HG03064 (cell line): ENCODE data around the gene SPATS1.
"Not testable (repeated sequence)": the region's sequence is repeated elsewhere in the genome, so short reads cannot be mapped to it uniquely, and the experiment has no call there.

ENCODE experiments used
- ATAC-seq: cut with Tn5 transposase; IDR thresholded peaks from one replicate; pipeline ENCODE4 v1.9.1; 2021; ENCODE audit warnings: low read depth; ENCODE audit not compliant: unreplicated experiment

The SPATS1 gene

GRCh38 chr6:44339763-44340625, 2.5 kb upstream of the SPATS1 start:
- ATAC-seq: no peak

- ATAC-seq: no peak
Measured at GRCh38 chr6:44341095-44341890, 1.2 kb upstream of the SPATS1 start.

GRCh38 chr6:44342052-44342451, 398 bp upstream of the SPATS1 start:
- ATAC-seq: no peak

GRCh38 chr6:44346818-44347217, 4.4 kb downstream of the SPATS1 start:
- ATAC-seq: not testable (repeated sequence)

- no peak for ATAC-seq
Measured at GRCh38 chr6:44349904-44350649, 7.6 kb downstream of the SPATS1 start.

- not testable (repeated sequence) for ATAC-seq
Measured at GRCh38 chr6:44350650-44350994, 8.2 kb downstream of the SPATS1 start.

- ATAC-seq: no peak
Measured at GRCh38 chr6:44352259-44352658, 9.8 kb downstream of the SPATS1 start.

- no peak for ATAC-seq
Measured at GRCh38 chr6:44353336-44353735, 10.9 kb downstream of the SPATS1 start.

GRCh38 chr6:44355640-44356039, 13.2 kb downstream of the SPATS1 start:
- no peak for ATAC-seq

GRCh38 chr6:44356487-44356886, 14.0 kb downstream of the SPATS1 start:
- ATAC-seq: no peak

GRCh38 chr6:44359973-44360372, 17.5 kb downstream of the SPATS1 start:
- no peak for ATAC-seq

- ATAC-seq: no peak
Measured at GRCh38 chr6:44361947-44362346, 19.5 kb downstream of the SPATS1 start.

GRCh38 chr6:44363377-44363926, 21.0 kb downstream of the SPATS1 start:
- no peak for ATAC-seq

GRCh38 chr6:44366781-44367180, 24.3 kb downstream of the SPATS1 start:
- no peak for ATAC-seq

- no peak for ATAC-seq
Measured at GRCh38 chr6:44367681-44368080, 25.2 kb downstream of the SPATS1 start.

- ATAC-seq: no peak
Measured at GRCh38 chr6:44373051-44373450, 30.6 kb downstream of the SPATS1 start.

GRCh38 chr6:44373787-44374186, 31.3 kb downstream of the SPATS1 start:
- no peak for ATAC-seq

- ATAC-seq: no peak
Measured at GRCh38 chr6:44375071-44375470, 32.6 kb downstream of the SPATS1 start.

- no peak for ATAC-seq
Measured at GRCh38 chr6:44377484-44377883, 35.0 kb downstream of the SPATS1 start.

GRCh38 chr6:44377971-44378370, 35.5 kb downstream of the SPATS1 start:
- ATAC-seq: no peak

GRCh38 chr6:44381739-44382138, 39.3 kb downstream of the SPATS1 start:
- ATAC-seq: no peak
